Activated CD8-positive, alpha-beta memory T cell treated with anti-CD3 and anti-CD28 coated beads for 4 hours (primary cell): ENCODE measurements around the gene PPT2.
"Not testable (repeated sequence)": the region's sequence is repeated elsewhere in the genome, so short reads cannot be mapped to it uniquely, and the experiment has no call there.

Experiments used
- DNase-seq, 2 donors: peaks; one replicate each; pipeline ENCODE4 v3.0.0-alpha.2; 2020; ENCODE audit warnings: low read depth in 2 of 2

Gene PPT2

DNA sequence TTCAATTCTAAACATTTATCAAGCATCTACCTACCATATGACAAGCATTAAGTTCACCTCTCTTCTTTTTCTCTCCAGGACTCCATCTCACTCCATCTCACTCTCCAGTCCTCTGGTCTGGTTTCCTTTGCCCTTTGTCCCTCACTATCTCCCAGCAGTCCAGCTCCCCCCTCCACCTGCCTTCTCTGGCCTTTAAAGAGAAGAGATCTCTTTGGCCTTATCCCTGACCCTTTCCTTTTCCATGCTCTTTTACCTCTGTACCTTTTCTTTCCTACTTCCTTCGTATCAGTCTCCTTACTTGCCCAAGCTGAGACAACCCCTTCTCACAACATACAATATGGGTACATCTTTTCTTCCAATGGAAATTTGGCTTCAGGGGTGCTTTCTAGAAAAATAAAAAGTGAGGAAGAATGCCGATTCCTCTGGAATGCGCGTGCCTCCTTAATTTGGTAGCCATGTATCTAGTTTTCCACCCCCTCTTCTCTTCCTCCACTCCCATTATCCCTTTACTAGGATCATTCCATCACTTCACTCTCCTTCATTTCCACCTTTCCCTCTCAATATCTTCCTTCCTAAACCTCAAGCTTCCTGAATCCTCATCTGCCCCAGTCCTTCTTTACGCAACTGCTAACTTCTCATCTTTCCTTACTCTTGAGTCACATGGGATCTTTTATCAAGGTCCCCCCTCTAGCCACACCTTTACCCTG, 22.7 kb downstream of the PPT2 start:
- no peak for DNase-seq

DNA sequence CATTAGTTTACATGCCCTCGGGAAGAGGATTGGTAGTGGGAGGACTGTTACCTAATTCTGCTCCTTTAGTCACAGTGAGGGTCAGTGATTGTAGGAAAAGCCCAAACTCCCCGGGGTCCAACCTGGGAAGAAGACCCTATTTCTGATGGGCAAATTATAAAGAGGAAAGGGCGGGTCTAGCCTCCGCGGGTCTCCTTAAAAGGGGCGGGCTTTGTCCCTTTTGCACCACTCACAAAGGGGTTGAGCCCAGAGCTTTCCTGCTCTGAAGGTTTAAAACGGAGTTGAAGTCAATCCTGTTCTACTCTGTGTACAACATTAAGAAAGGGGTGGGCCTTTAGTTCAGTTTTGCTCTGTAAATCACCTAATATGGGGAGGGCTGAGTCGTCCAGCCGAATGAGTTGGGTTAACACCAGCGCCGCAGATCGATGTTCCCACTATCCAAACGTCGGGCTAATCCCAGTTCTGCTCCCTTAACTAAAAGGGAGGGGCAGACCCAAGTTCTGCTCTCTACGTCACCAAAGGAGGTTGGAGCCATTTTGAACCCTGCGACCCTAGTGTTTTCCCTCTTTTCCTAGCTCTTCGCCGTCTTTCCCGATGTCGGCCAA, 23.3 kb downstream of the PPT2 start:
- no peak for DNase-seq

DNA sequence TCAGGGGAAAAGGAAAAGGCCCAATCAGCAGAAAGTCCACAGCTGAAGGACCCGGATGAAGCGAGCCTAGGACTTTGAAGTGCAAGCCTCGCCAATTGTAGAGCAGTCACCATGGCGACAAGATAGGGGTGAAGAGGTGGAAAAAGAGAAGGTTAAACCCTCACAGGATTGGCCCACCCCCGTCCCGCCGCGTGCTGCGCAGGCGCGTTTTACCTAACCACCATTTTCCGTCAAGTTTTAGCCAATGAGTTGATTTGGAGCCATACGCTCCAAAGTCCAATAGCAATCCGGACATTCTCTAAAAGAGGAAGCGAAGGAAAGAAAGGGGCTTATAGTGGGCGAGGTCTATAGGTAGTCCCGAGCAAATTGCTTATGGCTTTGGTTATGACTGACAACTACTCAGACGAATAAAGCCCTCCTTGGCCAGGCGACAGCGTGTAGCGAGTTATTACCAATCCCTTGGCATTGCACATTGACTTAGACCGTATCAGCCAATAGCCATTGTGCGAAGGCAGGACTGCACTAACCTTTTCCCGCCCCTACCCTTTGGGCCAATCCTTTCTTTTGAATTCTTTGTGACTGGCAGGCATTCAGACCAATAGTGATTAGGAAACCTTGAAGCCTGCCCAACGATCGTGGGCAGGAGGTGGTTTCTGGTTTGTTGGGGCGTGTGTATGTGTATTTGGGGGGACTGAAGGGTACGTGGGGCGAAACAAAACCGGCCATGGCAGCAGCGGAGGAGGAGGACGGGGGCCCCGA, 24.0 kb downstream of the PPT2 start, which contains the start of gene RNF5:
Gene RNF5, plus strand, starts transcription at position 618 of the 759 bp plus-strand sequence. Its CDS starts 107 bp downstream, at position 725.
- DNase-seq, result peak; percentile 85 to 91

DNA sequence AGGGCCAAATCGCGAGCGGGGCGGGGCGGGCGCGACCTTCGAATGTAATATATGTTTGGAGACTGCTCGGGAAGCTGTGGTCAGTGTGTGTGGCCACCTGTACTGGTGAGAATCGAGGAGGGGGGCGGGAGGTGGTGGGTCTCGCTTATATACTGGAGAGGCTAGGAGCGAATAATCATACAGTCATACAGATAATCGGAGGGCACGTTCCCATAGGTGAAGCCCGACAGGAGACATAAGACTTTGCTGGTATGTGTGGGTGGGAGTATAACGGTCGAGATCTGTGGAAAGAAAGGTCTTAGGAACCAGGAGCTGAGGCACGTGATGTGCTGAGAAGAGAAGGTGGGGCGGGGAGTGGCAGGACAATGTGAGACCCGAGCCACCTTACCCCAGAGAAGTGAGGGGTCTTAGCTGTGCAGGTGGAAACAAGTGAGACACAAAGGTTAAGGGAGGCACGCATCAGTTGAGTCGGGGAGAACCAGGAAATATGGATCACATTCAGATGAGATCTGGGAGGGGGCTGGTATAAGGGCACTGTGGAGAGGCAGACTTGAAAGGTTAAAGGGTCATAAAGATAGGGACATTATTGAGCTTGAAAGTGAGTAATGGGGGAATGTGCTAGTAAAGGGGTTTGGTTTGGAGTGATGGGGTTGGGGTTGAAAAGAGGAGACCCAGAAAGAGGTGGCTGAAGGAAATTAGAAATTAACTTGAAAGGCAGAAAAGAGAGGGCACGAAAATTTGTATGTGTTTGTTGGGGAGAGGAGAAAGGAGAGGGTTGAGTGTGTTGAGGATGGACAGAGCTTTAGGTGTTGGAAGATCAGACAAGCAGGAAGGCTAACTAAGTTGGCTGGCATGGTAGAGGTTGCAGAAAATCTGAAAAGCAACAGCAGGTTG, 24.9 kb downstream of the PPT2 start:
- DNase-seq, result no peak

DNA sequence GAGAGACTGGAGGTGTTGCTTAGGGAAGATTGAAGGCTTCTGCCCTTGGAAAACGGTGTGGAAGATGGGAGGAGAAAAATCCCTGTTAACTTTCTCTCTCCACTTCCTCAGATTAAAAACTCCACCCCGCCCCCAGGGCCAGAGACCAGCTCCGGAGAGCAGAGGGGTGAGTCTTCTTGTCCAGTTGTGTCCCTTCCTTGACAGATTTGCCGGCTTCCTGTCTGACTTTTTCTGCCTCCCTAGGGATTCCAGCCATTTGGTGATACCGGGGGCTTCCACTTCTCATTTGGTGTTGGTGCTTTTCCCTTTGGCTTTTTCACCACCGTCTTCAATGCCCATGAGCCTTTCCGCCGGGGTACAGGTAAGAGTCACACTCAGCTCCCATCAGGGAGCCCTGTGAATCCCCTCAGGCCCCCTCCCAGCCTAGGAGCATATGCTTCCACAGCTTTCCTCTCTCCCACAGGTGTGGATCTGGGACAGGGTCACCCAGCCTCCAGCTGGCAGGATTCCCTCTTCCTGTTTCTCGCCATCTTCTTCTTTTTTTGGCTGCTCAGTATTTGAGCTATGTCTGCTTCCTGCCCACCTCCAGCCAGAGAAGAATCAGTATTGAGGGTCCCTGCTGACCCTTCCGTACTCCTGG, 25.9 kb downstream of the PPT2 start:
- DNase-seq, result no peak

DNA sequence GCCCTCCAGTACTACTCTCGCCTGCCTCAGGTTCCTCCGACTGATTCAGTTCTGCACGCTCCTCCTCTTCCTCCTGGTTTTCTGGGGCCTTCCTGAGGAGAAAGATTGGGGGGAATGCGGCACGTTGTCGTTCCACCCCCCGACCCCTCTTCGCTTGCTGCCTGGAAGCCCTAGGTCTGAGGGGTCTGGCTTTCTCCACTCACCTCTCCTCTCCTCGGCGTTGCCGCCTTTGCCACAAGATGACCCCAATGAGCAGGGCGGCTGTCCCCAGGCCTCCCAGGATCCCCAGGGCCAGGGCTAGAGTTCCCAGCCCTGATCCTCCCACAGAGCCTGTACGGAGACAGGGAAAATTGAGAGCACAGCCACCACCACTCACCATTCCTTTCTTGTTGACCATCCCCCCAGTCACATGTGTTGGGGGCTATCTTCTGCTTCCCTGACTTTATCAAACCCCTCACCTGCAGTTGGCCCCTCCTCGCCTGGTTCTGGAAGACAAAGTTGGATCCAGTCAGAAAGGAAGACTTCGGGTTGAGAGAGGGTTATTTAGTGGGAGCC, 27.3 kb downstream of the PPT2 start:
- DNase-seq, result no peak

DNA sequence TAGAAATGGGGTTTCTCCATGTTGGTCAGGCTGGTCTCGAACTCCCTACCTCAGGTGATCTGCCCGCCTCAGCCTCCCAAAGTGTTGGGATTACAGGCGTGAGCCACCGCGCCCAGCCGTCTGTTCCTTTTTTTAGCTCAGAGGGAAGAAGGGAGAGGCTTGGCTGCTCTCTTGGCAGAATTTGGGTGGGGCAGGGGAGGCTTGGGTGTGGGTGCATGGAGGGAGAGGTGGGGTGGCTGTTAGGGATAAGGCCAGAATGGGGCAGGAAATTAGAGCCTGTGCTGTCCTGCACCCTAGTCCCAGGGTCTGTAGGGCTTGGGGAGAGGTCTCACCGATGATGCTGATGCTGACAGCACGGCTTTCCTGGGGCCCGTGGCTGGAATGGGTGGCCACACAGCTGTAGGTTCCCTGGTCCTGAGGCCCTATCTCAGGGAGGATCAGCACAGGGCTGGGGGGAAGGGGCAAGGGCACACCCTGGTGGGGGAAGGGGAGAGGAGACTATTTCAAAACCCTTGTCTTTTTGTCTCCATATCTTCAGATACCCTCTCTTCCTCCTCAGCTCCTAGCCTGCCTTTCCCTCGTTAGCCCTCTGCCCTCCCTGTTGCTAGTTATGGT, 28.1 kb downstream of the PPT2 start:
- no peak for DNase-seq

DNA sequence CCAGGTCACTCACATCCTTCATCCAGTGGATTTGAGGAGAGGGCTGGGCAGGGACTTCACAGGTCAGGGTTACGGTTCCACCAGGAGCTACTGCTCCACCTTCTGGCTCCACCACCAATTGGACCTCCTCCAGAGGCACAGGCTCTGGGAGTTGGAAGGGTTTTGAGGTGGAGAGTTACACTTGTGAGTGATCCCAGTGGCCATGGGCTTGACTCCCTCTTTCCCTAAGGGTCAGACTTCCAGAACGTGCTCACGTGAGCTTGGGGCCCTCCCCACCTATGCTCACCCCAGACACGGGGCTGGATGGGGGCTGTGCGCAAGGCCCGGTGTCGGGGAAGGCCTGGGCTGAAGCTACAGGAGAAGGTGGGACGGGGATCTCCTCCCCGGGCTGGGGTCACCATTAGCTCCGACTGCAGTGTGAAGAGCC, 28.6 kb downstream of the PPT2 start:
- no peak for DNase-seq

DNA sequence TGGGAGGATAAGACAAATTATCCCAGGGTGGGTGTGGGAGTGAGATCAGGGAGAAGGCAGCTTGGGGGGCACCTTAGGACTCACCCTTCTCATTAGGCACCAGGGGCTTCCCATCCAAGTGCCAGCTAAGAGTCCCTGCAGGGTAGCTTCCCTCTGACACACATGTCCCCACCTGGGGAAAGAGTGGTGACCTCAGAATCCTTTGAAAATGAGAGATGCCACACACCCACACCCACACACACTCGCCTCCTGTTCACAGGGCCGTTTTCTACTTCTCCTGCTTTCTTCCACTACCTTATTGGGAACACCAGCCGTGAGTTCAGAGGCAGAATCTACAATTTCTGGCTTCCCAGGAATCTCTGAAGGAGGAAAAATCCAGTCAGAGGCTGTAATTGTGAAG, 29.1 kb downstream of the PPT2 start:
- DNase-seq, result no peak

DNA sequence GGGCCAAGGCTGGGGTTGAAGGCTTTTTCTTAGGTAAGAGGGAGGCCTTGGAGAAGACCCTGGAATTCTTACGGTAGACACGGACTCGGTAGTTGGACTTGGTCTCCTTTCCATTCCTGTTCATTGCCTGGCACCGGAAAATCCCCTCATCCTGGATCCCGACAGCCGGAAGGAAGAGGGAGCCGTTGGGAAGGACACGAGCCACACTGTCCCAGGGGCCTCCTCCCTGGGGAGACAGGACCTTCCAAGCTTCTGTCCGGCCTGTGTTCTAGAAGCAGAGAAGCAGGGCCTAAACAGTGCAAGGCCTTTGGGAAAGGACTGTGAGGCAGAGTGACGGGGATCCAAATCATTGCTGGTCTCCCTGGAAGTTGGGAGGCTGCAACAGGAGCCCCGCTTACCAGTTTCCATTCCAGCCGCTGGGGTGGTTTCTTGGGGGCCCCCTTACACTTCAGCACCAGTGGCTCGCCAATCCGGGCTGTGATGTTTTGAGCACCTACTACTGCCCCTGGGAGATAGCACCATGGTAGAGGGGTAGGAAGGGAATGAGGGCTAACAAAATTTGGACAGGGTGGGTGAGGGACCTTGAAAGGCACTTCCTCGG, 29.6 kb downstream of the PPT2 start:
- no peak for DNase-seq

DNA sequence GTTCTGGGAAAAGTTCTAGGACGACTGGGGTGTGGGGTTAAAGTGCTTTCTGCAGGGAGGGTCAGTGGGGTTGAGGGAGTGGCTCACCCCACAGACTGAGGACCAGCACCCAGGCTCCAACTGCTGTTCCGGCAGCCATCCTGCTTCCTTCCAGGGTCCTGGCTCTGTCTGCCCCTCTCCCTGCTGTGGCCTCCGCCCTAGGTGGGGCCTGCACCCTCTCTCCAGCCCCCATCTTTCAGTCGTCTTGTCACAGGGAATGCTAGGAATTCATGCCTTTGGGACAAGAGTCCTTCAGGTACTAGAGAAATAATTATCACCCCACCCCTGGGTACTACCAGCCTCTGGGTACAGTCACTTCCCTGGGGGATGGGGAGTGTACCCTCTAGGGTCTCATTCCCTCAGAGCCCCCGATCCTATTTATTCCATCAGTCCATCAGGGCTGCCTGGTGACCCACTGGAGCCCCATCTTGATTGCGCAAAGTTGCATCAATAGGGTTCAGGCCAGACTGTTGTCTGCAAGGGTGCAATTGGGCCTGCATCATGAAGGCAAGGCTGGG, 30.2 kb downstream of the PPT2 start, which contains the start of gene AGER:
Gene AGER, minus strand, starts transcription at position 170 of the 557 bp plus-strand sequence. Its CDS starts 31 bp downstream, at position 139.
- DNase-seq, result no peak

DNA sequence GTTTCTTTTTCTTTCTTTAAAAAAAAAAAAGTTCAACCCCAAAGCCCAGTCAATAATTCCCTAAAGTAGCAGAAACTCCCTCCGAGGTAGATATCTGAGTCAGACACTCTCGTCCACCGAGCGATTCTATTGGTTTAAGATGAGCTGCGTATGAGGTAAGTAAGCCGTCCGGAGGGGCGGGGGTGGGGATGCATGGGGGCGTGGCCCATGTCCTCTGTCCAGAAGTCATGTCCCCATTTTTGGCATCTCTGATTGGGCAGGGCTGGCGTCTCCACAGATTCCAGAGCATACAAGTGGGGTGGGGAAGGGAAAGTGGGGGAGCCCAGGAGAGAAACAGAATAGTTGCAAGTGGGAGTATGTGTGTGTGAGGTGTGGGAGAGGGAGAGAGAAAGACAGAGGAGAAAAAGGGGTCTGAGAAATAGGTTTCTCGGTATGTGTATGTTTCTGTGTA, 31.8 kb downstream of the PPT2 start:
- peak in 1 of 2 donors; percentile 29 for DNase-seq

DNA sequence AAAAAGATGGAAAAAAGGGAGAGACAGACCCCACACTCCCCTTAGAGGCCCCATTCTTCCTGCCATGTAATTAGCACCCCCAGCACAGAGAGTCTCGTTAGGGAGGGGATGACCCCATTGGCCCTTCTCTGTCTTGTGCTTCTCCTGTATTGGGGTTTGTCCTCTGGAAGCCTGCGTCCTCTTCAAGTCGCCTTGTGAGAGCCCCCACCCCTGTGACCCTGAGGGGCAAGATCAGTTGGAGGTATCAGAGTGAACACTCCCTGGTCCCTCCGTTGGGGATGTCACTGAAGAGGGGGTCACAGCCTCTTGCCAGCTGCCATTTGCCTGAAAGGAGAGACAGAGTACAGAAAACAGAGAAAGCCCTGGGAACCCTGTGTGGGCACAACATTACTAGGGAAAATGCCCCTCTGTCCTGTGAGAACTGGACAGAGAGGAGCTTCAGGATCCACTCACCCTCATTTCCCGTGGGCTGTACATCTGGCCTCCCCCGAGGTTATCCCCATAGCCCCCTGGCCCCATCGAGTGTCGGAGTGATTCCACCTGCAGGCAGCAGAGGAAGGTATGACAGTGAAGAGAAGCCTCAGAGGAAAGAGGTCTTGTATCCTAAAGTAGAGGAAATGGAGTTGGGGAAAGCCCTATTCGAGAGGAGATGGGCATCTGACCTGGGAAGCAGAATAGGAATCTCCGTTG, 32.4 kb downstream of the PPT2 start:
- not testable (repeated sequence) for DNase-seq

DNA sequence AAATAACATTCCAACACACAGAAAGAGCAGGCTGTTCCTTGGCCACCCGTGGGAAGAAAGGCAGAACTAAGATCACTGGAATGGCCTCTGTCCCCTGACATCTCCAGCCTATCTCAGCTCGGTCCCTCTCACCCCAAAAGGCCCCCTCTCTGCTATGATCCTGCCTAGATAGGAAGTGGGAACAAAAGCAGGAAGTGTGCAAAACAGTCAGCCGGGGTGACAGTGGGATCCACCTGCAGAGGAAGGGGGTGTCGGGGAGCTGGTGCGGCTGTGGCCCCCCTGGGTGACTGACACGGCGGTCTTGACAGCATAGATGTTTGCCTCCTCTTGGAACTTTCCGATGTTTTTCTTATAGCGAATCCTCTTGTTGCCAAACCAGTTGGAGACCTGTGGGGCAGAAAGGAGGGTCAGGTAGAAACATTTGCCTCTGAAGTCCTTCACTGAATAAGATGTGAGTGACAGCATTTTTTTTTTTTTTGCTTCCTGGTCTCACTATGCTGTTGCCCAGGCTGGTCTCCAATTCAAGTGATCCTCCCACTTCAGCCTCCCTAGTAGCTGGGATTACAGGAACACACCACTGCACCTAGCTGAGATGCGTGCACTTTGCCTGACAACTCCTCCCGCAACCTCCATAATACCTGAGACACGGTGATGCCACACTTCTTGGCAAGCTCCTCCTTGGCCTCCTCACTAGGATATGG, 33.2 kb downstream of the PPT2 start:
- no peak for DNase-seq

DNA sequence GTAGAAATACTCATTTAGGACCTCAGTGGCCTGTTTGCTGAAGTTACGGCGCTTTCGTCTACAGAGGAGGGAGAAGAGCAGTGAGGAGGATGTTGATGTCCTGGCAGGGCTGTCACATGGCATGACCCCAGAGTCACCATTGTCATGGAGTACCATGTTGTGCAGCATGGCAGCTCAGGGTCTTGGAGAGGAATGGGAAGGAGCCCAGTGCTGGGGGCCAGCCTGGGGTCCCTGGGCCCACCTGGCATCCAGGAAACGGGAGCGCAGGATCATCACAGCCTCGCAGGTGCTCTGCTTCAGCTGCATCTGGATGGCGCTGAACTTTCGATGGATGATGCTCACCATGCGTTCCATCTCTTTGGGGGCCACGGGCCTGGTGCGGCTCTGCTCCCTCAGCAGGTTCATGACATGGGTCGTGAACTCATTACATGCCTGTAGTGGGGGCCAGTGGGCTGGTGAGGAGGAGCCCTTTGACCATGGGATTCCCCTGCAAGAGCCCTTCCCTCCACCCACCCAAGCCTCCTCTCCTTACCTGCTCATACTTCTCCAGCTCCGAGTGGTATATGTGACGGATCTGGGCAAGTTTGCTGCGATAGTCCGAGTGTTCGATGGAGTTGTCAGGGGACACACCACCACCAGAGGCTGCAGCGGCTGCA, 33.9 kb downstream of the PPT2 start:
- DNase-seq, result not testable (repeated sequence)

DNA sequence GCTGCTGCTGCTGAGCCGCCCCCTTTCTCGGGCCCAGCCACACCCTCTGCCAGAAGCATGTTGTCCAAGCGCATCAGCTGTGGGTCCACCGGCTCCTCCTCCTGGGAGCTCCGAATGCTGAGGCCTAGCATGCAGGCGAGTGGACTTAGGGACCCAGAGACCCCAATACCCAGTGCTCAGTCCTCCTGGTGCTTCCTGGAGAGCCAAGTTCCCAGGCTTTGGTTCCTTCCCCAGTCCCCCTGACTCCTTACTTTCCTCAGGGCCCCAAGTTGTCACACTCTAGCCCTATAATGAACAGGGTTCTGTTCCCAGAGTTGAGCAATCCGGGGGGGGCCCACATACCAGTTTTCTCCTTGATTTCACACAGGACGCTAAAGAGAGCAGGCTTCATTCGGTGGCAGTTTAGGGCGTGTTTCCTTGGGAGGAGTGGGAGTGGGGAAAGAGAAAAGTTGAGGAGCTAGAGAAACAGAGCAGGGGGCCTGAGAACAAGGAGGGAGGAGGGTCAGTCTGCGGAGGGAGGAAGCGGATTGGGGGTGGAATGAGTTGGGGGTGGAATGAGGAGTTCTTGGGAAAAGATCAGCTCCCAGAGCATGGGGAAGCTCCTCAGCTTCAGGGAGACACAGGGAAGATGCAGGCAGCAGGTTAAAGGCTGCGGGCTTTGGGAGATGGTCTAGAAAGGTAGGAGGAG, 34.6 kb downstream of the PPT2 start:
- no peak for DNase-seq

DNA sequence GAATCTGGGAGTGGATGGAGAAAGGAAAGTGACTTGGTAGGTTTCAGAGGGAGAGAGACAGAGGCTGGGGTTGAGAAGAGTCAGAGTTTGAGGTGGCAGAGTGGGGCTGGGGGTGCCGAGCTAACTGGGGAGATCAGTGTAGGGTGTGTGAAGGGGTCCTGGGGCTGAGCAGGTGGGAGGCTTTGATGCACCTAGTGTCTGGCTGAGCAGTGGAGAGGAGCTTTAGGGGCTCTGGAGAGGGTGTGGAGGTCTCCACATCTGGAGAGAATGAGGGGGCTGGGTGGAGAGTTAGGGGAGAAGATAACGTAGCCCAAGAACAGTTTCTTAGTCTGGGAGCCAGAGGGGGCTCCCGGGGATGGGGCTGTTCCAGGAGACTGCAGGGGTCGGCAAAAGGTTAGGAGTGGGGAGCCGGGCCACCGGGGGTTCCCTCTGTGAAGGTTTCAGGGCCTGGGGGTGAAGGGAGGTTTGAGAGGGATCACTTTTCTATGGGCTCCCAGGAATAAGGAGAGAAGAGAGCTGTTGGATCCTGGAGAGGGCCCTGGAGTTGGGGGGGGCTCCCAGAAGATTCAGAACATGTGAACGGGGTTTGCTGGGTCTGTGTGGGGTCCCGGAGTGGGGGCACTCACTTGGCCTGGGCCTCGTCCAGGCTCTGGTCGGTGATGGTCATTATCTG, 35.3 kb downstream of the PPT2 start:
- DNase-seq, result no peak
